ENCODE data around the gene LRPAP1.
"Not testable (repeated sequence)": the region's sequence is repeated elsewhere in the genome, so short reads cannot be mapped to it uniquely, and the experiment has no call there.

The LRPAP1 gene

GRCh38 chr4:3531879-3532750 lies at the start of gene LRPAP1:
Gene LRPAP1, minus strand, starts transcription at chr4:3532422. Its CDS starts 10 bp downstream, at chr4:3532412.
- DNase-seq (ENCODE audit: low read depth in 3 of 3): peak; percentile 73 to 86 (median 81)

- DNase-seq (ENCODE audit: low read depth in 3 of 3): not testable (repeated sequence)
These were observed 49.3 kb upstream of the LRPAP1 start for GRCh38 chr4:3581334-3582090.

GRCh38 chr4:3580859-3581258 lies 48.6 kb upstream of the LRPAP1 start:
- not testable (repeated sequence) for DNase-seq (ENCODE audit: low read depth in 3 of 3)

GRCh38 chr4:3578527-3579144 lies 46.4 kb upstream of the LRPAP1 start:
- DNase-seq (ENCODE audit: low read depth in 3 of 3): not testable (repeated sequence)

- DNase-seq (ENCODE audit: low read depth in 3 of 3): not testable (repeated sequence)
These were observed 45.8 kb upstream of the LRPAP1 start for GRCh38 chr4:3578052-3578451.

- DNase-seq (ENCODE audit: low read depth in 3 of 3): not testable (repeated sequence)
These were observed 45.1 kb upstream of the LRPAP1 start for GRCh38 chr4:3577208-3577892.

GRCh38 chr4:3576533-3577207 lies 44.4 kb upstream of the LRPAP1 start:
- not testable (repeated sequence) for DNase-seq (ENCODE audit: low read depth in 3 of 3)

GRCh38 chr4:3575426-3576369 lies 43.5 kb upstream of the LRPAP1 start:
- DNase-seq (ENCODE audit: low read depth in 3 of 3): not testable (repeated sequence)

- DNase-seq (ENCODE audit: low read depth in 3 of 3): not testable (repeated sequence)
These were observed 42.6 kb upstream of the LRPAP1 start for GRCh38 chr4:3574865-3575264.

GRCh38 chr4:3574346-3574745 lies 42.1 kb upstream of the LRPAP1 start:
- not testable (repeated sequence) for DNase-seq (ENCODE audit: low read depth in 3 of 3)

- no peak for DNase-seq (ENCODE audit: low read depth in 3 of 3)
These were observed 40.9 kb upstream of the LRPAP1 start for GRCh38 chr4:3573131-3573530.

GRCh38 chr4:3572363-3572762 lies 40.1 kb upstream of the LRPAP1 start:
- DNase-seq (ENCODE audit: low read depth in 3 of 3): no peak

GRCh38 chr4:3571921-3572320 lies 39.7 kb upstream of the LRPAP1 start:
- no peak for DNase-seq (ENCODE audit: low read depth in 3 of 3)

- not testable (repeated sequence) for DNase-seq (ENCODE audit: low read depth in 3 of 3)
These were observed 38.7 kb upstream of the LRPAP1 start for GRCh38 chr4:3570923-3571322.

GRCh38 chr4:3569611-3570010 lies 37.4 kb upstream of the LRPAP1 start:
- DNase-seq (ENCODE audit: low read depth in 3 of 3): not testable (repeated sequence)

- not testable (repeated sequence) for DNase-seq (ENCODE audit: low read depth in 3 of 3)
These were observed 34.5 kb upstream of the LRPAP1 start for GRCh38 chr4:3566701-3567100.

- DNase-seq (ENCODE audit: low read depth in 3 of 3): not testable (repeated sequence)
These were observed 34.1 kb upstream of the LRPAP1 start for GRCh38 chr4:3566301-3566700.

- DNase-seq (ENCODE audit: low read depth in 3 of 3): not testable (repeated sequence)
These were observed 32.7 kb upstream of the LRPAP1 start for GRCh38 chr4:3564948-3565347.

GRCh38 chr4:3563403-3563802 lies 31.2 kb upstream of the LRPAP1 start:
- DNase-seq (ENCODE audit: low read depth in 3 of 3): no peak

GRCh38 chr4:3562127-3562526 lies 29.9 kb upstream of the LRPAP1 start:
- not testable (repeated sequence) for DNase-seq (ENCODE audit: low read depth in 3 of 3)
